Natural killer cell treated with Interleukin-12 subunit alpha and Interleukin-12 subunit beta and Interleukin-15 and Interleukin-18, amount 100 ng/mL, for 72 hours (primary cell): ENCODE measurements around the gene MS4A18. TPM values are rescaled to one million over a fixed set of nuclear protein-coding genes. Genes with fewer than 3 reads are reported as not detected.
A peak's percentile ranks its signal among the peaks of the same experiment; 100 is the strongest.

Source experiments
- ATAC-seq, 2 donors: fragments of 150-1000 bp; cut with Tn5 transposase in 1 of 2; sonication (Bioruptor Pico), chemical (Tn5 transposase) in 1 of 2; 2 replicates each; pipeline ENCODE4 v1.10.0; 2021
- DNase-seq: peaks from one replicate; pipeline ENCODE4 v3.0.0; 2022; ENCODE audit warnings: low spot score
- H3K27ac Mint-ChIP-seq, 2 donors: 1 replicate in 1 of 2; 2 replicates in 1 of 2; pipeline ENCODE4 v1.8.0; 2022; ENCODE audit warnings: mixed read lengths in 2 of 2, mild to moderate bottlenecking in 1 of 2, moderate library complexity in 1 of 2
- H3K27me3 Mint-ChIP-seq, 2 donors: 1 replicate in 1 of 2; 2 replicates in 1 of 2; pipeline ENCODE4 v1.8.0; 2022; ENCODE audit warnings: mixed read lengths in 2 of 2
- H3K36me3 Mint-ChIP-seq: one replicate; pipeline ENCODE4 v1.8.0; 2022; ENCODE audit warnings: mixed read lengths
- H3K4me1 Mint-ChIP-seq, 2 donors: 1 replicate in 1 of 2; 2 replicates in 1 of 2; pipeline ENCODE4 v1.8.0; 2022; ENCODE audit warnings: low read depth in 2 of 2, mixed read lengths in 2 of 2, mild to moderate bottlenecking in 1 of 2
- H3K4me3 Mint-ChIP-seq: one replicate; pipeline ENCODE4 v1.8.0; 2022; ENCODE audit warnings: mixed read lengths
- H3K9me3 Mint-ChIP-seq: 2 replicates; pipeline ENCODE4 v1.8.0; 2022; ENCODE audit warnings: mixed read lengths
- total RNA-seq, 2 donors: library from RNA; stranded (reverse); gene quantifications; one replicate each; pipeline ENCODE4 v1.2.3, GENCODE V29; 2022

MS4A18 gene
- total RNA-seq, 2 donors from 2014 or later = not detected

DNA sequence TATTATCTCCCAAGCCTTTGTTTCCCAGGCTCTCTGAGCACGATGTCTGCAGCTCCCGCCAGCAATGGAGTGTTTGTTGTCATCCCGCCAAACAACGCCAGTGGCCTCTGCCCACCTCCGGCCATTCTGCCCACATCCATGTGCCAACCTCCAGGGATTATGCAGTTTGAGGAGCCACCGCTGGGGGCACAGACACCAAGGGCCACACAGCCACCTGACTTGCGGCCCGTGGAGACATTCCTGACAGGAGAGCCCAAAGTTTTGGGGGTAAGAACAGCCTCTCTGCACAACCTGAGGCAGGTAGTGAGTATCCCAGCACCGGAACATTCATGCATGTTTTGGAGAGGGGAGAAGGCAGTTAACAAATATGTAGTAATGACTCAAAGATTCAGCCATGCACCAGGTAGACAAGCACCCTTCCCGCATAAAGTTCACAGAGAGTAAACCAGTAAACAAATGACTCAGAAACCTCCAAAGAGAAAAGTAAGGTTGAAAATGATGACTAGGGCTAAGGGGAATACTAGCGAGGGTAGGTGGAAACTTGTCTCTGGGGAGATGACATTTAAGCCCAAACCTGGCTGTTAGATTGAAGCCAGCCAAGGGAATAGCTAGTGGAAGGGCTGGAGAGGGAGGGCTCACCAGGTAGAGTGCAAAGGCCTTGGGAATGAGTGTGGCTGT, 39.3 kb downstream of the MS4A18 start:
- ATAC-seq (no peak), DNase-seq (no peak)
- Mint-ChIP-seq H3K4me1 (no peaks in the 10 kb centered on the region), H3K27ac (no peak overlapping the region), H3K36me3 (no peaks in the 10 kb centered on the region), H3K27me3 (peaks cover 24 to 50% of the 10 kb centered on the region in 2 donors), H3K4me3 (no peak overlapping the region), H3K9me3 (no peaks in the 10 kb centered on the region)

DNA sequence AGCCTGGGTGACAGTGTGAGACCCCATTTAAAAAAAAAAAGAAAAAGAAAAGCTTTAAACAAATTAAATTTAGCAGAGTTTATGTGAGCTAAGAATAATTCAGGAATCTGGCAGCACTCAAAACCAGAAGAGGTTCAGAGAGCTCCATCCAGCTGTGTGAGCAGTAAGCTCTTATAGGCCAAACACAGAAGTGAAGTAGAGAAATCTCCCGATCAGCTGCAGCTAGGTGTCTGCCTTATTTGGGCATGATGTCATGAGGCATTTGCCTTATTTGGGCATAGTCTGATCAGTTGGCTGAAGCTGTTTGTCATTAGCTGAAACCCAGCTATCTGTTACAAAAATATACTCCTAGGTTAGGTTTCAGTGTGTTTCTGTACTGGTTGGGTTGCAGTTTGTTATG, 40.4 kb downstream of the MS4A18 start:
- no peak for ATAC-seq
- Mint-ChIP-seq H3K36me3 (no peaks in the 10 kb centered on the region), H3K4me3 (no peak overlapping the region), H3K9me3 (no peaks in the 10 kb centered on the region), H3K4me1 (no peaks in the 10 kb centered on the region), H3K27ac (no peak overlapping the region), H3K27me3 (peaks cover 20 to 42% of the 10 kb centered on the region in 2 donors)
- no peak for DNase-seq

DNA sequence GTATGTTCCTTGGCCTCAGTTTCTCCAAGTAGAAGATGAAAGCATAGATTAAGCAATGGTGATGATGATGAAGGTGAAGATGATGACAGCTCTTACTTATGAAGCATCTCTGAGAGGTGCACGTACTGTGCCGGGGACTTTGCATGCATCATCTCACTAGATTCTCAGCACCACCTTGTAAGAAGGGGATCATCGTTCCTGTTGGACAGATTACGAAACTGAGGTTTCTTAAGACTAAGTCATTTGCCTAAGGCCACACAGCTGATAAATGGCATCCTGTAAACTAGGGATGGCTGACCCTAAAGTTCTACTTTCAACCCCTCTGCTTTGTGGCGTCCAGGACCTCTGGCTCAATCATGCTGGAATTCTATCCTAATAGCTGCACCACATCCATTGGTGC, 40.8 kb downstream of the MS4A18 start:
- Mint-ChIP-seq H3K9me3 (no peaks in the 10 kb centered on the region), H3K27me3 (peaks cover 15 to 37% of the 10 kb centered on the region in 2 donors), H3K4me3 (no peak overlapping the region), H3K36me3 (no peaks in the 10 kb centered on the region), H3K27ac (no peak overlapping the region), H3K4me1 (no peaks in the 10 kb centered on the region)
- DNase-seq (no peak), ATAC-seq (no peak)

DNA sequence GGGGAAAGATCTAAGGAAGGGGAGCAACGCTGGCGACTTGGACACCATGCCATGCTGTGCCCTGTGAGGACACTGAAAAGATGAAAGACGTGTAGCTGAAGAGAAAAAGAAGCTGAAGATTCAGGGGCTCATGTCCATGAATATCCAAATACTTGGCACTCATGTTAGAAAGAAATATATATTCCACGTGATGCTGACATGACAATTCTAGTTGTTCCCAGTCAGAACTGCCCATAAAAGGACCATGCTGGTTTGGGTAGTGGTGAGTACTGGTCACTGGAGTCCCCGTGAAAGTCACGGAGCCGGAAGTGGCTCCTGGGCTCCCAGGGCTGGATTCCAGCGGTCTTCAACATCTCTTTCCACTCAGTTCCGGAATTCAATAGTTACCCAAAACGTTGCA, 42.0 kb downstream of the MS4A18 start:
- ATAC-seq (no peak), DNase-seq (no peak)
- H3K36me3 Mint-ChIP-seq = no peaks in the 10 kb centered on the region
- H3K9me3 Mint-ChIP-seq = no peaks in the 10 kb centered on the region
- H3K4me1 Mint-ChIP-seq = no peaks in the 10 kb centered on the region
- H3K27ac Mint-ChIP-seq = no peak overlapping the region
- no peak overlapping the region for H3K4me3 Mint-ChIP-seq
- H3K27me3 Mint-ChIP-seq = peaks cover 11 to 31% of the 10 kb centered on the region in 2 donors

DNA sequence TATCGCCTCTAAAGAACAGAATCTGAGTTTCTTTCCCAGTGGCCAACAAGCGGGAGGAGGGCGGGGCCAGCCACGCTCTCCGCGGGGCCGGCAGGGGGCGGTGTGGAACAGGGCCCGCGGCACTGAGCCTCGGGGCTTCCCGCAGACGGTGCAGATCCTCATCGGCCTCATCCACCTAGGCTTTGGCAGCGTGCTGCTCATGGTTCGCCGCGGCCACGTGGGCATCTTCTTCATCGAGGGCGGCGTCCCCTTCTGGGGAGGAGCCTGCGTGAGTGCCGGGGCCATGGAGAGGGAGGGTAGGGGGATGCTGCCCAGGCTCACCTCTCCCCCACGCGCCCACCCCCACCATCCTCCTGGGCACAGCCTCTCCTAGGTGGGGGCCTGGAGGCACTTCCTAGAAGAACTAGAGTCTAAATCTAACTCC, 42.9 kb downstream of the MS4A18 start:
- H3K27ac Mint-ChIP-seq = no peak overlapping the region
- H3K9me3 Mint-ChIP-seq = no peaks in the 10 kb centered on the region
- ATAC-seq (peak in 1 of 2 donors; percentile 4), DNase-seq (no peak)
- no peaks in the 10 kb centered on the region for H3K4me1 Mint-ChIP-seq
- H3K27me3 Mint-ChIP-seq = peaks cover 11 to 35% of the 10 kb centered on the region in 2 donors
- H3K36me3 Mint-ChIP-seq = no peaks in the 10 kb centered on the region
- no peak overlapping the region for H3K4me3 Mint-ChIP-seq

DNA sequence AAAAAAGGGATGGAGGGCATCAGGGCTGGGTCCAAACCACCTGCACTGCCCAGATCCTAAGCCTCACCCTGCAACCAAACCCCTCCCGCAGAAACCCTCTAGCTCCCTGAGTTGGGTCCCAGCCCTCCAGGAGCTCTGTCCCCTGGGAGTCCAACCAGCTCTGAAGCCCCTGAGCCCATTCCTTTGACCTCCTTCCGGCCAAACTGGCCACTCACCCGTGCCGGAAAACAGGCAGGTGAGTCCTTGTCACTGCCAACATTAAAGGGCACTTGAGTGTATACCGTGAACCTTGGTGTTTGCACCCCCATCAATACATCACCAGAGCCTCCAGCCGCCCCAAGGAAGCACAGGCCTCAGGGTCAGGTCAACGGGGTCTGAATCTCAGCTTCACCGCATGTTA, 43.7 kb downstream of the MS4A18 start:
- H3K27ac Mint-ChIP-seq = no peak overlapping the region
- no peaks in the 10 kb centered on the region for H3K36me3 Mint-ChIP-seq
- no peak for DNase-seq
- H3K4me3 Mint-ChIP-seq = no peak overlapping the region
- no peaks in the 10 kb centered on the region for H3K9me3 Mint-ChIP-seq
- no peaks in the 10 kb centered on the region for H3K4me1 Mint-ChIP-seq
- no peak for ATAC-seq
- H3K27me3 Mint-ChIP-seq = peaks cover 11 to 35% of the 10 kb centered on the region in 2 donors

DNA sequence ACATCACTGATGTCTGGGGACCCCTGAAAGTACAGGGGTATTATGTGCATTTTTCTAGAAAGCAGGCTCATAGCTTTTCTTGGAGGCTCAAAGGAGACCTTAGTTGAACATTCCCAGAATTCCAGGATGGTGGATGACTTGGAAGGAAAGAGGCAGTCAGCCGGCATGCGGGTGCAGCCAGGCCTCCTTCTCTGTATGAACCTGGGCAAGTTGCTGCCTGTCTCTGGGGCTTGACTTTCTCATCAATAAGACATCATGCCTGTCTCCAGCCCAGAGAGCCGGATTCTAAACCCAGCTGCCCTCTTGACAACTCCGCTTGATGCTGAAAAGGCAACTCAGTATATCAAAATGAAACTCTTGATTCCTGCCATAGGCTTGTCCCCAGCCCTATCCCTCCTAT, 44.8 kb downstream of the MS4A18 start:
- Mint-ChIP-seq H3K9me3 (no peaks in the 10 kb centered on the region), H3K27me3 (peaks cover 11 to 29% of the 10 kb centered on the region in 2 donors), H3K36me3 (no peaks in the 10 kb centered on the region), H3K27ac (no peak overlapping the region), H3K4me3 (no peak overlapping the region), H3K4me1 (no peaks in the 10 kb centered on the region)
- no peak for DNase-seq
- no peak for ATAC-seq

DNA sequence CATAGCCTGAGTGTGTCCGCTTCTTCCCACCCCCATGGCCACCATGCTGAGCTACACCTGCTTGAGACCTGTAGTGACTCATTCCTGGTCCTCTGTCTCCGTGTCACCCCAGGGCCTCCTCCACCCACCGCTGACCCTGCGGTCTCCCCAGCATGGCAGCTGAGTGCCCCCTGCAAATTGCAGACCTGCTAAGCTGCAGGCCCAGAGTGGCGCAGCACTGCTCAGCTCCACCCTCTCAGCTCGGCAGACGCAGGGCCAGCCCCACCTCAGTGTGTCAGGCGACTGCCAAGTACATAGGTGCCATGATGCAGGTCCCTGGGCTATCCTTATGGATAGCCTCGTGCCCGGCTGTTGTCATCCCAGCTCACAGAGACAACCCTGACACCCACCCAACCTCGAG, 45.3 kb downstream of the MS4A18 start:
- H3K27ac Mint-ChIP-seq = no peak overlapping the region
- peaks cover 11 to 26% of the 10 kb centered on the region in 2 donors for H3K27me3 Mint-ChIP-seq
- H3K4me1 Mint-ChIP-seq = peaks cover 0 to 5% of the 10 kb centered on the region in 2 donors
- H3K4me3 Mint-ChIP-seq = no peak overlapping the region
- DNase-seq = no peak
- no peaks in the 10 kb centered on the region for H3K36me3 Mint-ChIP-seq
- H3K9me3 Mint-ChIP-seq = no peaks in the 10 kb centered on the region
- ATAC-seq = peak in 1 of 2 donors; percentile 11

DNA sequence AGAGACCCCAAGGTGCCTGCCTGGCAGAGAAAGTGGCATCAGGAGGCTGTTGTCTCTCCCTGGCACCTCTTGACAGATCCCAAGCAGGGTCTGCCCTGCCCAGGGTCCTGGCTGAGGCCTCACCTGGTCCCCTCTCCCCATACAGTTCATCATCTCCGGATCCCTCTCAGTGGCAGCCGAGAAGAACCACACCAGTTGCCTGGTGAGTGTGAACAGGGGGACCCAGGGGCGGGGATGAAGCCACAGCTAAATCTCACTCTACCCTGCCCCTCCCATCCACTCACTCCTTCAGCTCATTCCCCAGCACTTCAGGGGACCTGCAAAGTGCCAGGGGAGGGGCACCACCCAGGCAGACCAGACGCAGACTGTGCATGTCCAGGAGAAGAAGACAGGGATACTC, 46.6 kb downstream of the MS4A18 start:
- no peak for ATAC-seq
- Mint-ChIP-seq H3K27me3 (peaks cover 11 to 25% of the 10 kb centered on the region in 2 donors), H3K9me3 (no peaks in the 10 kb centered on the region), H3K4me1 (peaks cover 0 to 8% of the 10 kb centered on the region in 2 donors), H3K4me3 (no peak overlapping the region), H3K27ac (no peak overlapping the region), H3K36me3 (no peaks in the 10 kb centered on the region)
- no peak for DNase-seq

DNA sequence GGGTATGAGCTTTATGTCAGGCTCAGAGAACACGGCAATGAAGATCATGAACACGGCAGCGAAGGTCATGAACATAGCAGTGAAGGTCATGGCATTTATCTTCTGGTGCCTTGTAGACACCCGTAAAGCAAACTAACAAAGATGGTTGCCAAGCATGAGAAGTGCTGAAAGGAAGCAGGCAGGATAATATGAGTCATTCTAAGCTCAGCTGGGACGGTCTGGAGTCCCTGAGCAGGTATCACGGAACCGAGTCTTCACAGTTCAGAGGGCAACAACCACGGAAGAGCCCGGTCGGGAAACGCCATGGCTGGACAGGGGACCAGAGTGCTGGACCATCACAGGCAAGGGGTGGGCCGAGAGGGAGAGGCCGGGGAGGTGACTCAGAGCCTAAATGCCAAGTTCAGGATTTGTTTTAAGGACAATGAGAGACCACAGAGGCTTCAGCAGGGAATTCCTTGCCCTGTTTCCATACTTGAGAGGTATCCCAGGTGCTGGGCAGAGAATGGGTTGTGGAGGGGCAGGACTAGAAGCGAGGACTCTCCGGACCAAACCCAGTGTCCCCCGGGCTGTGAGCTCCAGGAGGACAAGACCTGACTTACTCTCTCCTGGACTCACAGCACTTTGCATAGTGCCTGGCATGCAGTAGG, 47.5 kb downstream of the MS4A18 start:
- Mint-ChIP-seq H3K27ac (no peak overlapping the region), H3K27me3 (peaks cover 6 to 16% of the 10 kb centered on the region in 2 donors), H3K4me3 (no peak overlapping the region), H3K4me1 (peaks cover 0 to 8% of the 10 kb centered on the region in 2 donors), H3K9me3 (no peaks in the 10 kb centered on the region), H3K36me3 (no peaks in the 10 kb centered on the region)
- DNase-seq (no peak), ATAC-seq (no peak)

DNA sequence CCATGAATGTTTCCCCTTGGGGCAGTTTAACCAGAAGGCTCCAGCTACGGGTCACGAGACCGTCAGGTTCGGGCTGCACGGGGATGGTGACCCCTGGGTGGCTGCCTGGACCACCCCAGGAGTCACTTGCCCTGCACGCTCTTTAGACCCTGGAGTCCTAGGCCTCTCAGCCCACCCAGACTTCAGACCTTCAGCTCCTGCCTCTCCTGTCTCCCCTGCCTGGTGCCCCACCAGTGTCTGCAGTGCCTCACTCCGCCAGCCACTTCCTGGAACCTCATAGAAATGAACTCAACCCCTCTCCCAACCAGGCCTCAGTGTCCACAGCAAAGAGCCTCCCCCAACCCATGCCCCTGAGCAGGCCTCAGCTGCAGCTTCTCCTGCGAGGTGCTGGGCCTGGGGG, 48.1 kb downstream of the MS4A18 start:
- Mint-ChIP-seq H3K9me3 (no peaks in the 10 kb centered on the region), H3K36me3 (no peaks in the 10 kb centered on the region), H3K27me3 (peaks cover 5 to 14% of the 10 kb centered on the region in 2 donors), H3K4me3 (no peak overlapping the region), H3K4me1 (peaks cover 0 to 8% of the 10 kb centered on the region in 2 donors), H3K27ac (no peak overlapping the region)
- DNase-seq = no peak
- ATAC-seq = no peak

DNA sequence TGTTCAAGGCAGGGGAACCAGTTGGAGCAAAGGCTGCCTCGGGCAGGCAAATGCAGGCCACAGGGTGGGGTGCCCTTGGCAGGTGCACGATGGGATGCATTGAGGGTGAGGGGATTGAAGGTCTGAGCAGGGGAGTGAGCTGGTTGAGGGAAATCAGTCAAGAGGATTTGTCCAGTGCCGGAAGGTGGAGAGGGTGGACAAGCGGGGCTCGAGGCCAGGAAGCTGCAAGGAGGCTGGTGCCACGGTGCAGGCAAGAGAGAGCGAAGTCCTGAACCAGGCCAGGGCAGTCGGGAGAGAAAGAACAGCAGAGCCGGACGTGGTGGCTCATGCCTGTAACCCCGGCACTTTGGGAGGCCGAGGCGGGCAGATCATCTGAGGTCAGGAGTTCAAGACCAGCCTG, 50.2 kb downstream of the MS4A18 start:
- H3K9me3 Mint-ChIP-seq = no peaks in the 10 kb centered on the region
- ATAC-seq (no peak), DNase-seq (no peak)
- peaks cover 0 to 8% of the 10 kb centered on the region in 2 donors for H3K4me1 Mint-ChIP-seq
- no peaks in the 10 kb centered on the region for H3K36me3 Mint-ChIP-seq
- H3K27ac Mint-ChIP-seq = no peak overlapping the region
- peaks cover 0 to 9% of the 10 kb centered on the region in 2 donors for H3K27me3 Mint-ChIP-seq
- H3K4me3 Mint-ChIP-seq = no peak overlapping the region

DNA sequence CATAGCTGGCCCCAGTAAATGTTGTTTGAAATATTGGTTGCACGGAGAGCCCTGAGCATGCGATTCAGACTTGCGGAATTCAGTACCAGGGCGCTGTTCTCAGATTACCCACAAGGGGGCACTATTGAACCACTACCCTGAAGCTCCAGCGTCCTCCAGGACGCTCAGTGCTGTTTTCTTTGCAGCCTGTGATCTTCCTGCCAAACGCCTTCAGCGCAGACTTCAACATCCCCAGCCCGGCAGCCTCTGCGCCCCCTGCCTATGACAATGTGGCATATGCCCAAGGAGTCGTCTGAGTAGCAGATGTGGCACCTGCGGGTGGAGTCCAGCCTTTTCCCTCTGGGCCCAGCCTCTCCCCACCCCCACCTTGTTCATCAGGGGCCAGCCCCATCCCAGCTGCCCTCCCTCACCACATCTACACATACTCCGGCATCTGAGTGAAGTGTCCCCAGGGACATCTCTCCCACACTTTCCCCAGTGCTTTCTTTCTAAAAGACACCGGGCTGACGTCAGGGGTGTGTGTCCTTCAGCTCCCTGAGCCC, 51.0 kb downstream of the MS4A18 start:
- Mint-ChIP-seq H3K9me3 (no peaks in the 10 kb centered on the region), H3K4me1 (peaks cover 0 to 8% of the 10 kb centered on the region in 2 donors), H3K36me3 (no peaks in the 10 kb centered on the region), H3K27me3 (peaks cover 0 to 9% of the 10 kb centered on the region in 2 donors), H3K4me3 (no peak overlapping the region), H3K27ac (no peak overlapping the region)
- ATAC-seq (peak; percentile 74 to 77), DNase-seq (peak; percentile 75)

DNA sequence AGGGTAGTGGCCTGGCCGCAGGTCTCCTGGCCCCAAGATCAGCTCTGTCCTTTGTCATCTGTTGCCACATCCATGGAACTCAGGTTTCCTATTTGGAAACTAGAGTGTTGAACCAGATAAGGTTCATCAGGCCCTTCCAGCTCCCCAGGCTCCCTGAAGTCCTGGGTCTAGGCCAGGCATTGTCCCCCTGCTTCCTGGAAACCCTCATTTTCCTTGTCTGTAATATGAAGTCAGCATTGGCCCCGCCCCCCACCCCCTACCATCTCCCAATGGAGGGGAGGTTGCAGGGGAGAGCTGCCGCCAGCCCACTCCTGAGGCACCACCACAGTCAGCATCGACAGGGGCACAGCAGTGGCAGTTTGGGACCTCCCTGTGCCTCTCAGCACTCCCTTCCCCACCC, 51.6 kb downstream of the MS4A18 start:
- H3K4me3 Mint-ChIP-seq = no peak overlapping the region
- H3K27ac Mint-ChIP-seq = no peak overlapping the region
- no peaks in the 10 kb centered on the region for H3K36me3 Mint-ChIP-seq
- no peak for ATAC-seq
- peaks cover 0 to 8% of the 10 kb centered on the region in 2 donors for H3K4me1 Mint-ChIP-seq
- no peak for DNase-seq
- no peaks in the 10 kb centered on the region for H3K9me3 Mint-ChIP-seq
- H3K27me3 Mint-ChIP-seq = peaks cover 0 to 9% of the 10 kb centered on the region in 2 donors
